HG03432 (cell line): ENCODE measurements around the gene MYBPH.

Experiments used
- ATAC-seq: cut with Tn5 transposase; IDR thresholded peaks from one replicate; pipeline ENCODE4 v1.9.1; 2021; ENCODE audit warnings: mild to moderate bottlenecking, moderate library complexity; ENCODE audit not compliant: unreplicated experiment

Gene MYBPH

GRCh38 chr1:203167026-203167912 lies 8.4 kb downstream of the MYBPH start:
- no peak for ATAC-seq

GRCh38 chr1:203166192-203166940 lies 9.3 kb downstream of the MYBPH start:
- no peak for ATAC-seq

GRCh38 chr1:203165800-203166161 lies 9.8 kb downstream of the MYBPH start:
- no peak for ATAC-seq

DNA sequence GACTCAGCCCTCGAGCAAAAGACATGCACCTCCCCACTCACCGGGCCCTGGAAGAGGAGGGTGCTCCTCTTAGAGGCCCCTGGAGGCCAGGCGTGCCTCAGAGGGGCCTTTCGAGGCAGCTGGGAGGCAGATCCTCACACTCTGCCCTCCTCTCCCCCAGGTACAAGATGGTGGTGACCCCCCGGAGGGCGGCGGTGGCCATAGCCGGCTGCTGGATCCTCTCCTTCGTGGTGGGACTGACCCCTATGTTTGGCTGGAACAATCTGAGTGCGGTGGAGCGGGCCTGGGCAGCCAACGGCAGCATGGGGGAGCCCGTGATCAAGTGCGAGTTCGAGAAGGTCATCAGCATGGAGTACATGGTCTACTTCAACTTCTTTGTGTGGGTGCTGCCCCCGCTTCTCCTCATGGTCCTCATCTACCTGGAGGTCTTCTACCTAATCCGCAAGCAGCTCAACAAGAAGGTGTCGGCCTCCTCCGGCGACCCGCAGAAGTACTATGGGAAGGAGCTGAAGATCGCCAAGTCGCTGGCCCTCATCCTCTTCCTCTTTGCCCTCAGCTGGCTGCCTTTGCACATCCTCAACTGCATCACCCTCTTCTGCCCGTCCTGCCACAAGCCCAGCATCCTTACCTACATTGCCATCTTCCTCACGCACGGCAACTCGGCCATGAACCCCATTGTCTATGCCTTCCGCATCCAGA lies 10.4 kb downstream of the MYBPH start:
- ATAC-seq, result no peak

DNA sequence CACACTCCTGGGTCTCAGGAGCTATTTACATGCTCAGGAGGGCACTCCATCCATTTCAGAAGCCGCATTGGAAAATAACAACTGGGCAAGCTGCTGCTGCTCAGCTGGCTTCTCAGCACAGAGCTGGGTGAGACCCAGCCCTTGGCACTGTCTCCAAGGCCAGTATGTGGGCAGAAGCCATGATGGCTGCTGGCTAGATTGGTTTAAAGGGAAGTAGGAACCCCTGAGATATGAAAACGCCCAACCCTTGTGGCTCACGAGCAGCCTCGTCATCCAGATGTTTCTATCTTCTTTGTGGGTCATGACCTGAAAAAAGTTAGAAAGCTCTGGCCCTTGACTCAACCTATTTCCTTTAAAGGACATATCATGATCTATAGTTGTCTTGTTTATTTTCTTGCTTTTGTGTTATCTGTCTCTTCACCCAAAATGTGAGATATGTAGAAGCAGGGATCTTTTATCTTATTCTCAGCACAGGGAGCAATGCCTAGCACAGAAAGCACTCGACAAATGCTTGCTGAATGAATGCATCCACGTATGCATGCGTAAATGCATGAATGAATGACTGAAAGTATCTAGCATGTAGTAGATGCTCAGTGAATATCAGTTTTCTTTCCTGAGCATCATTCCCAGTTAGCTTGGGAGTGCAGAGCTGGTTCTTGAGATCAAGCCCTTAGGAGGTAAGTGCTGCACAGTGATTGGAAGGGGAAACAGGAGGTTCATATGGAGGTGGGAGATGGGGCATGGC lies 11.6 kb downstream of the MYBPH start:
- ATAC-seq, result no peak

DNA sequence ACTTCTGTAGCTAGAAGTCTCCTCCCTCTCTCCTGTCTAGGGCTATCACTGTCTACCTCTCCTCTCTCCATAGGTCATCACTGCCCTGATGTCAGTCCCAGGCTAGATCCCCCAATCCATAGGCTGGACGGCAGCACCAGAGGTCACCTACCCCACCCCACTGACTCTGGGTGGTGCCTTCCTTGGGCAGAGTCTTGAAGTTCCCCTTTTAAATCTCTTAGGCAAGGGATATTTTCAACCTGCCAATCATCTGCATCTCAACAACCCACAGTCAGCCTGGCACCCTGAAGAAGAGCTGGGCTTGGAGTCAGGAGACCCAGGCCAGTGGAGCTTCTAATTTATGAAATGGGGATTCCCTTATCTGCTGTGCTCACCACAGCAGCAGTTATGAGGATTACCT lies 13.2 kb downstream of the MYBPH start:
- ATAC-seq, result no peak

DNA sequence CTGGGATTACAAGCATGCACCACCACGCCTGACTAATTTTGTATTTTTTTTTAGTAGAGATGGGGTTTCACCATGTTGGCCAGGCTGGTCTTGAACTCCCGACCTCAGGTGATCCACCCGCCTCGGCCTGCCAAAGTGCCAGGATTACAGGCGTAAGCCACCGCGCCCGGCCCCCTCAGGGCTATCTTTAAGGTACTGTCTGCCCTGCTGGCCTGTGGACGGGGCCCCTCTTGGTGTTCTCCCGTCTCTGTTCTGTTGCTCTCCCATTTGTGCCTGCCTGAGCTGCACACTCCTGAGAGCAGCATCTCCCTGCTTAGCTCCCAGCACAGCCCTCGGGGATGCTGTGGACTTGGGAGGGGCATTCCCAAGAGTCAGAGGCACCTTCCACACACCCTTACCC lies 13.9 kb downstream of the MYBPH start:
- ATAC-seq, result no peak

GRCh38 chr1:203161175-203161574 lies 14.5 kb downstream of the MYBPH start:
- ATAC-seq, result no peak

DNA sequence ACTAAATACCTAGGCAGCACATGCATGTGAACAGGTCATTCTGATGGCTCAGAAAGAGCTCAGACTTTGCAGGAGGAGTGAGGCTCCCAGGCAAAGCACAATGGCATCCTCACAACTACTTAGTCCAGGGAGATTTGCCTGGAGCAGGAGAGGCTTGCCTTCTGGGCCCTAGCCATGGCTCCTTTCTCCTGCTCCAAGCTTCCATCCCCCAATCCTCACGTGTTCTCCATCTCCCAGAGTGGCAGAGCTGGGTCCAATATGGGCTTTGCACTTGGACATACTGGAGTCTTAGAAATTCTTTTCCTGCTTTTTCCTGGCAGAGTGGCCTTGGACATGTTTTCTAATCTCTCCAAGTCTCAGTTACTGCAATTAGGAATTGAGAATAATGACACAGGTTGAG lies 15.8 kb downstream of the MYBPH start:
- no peak for ATAC-seq

GRCh38 chr1:203158960-203159665 lies 16.5 kb downstream of the MYBPH start:
- ATAC-seq, result no peak

- no peak for ATAC-seq
These were observed 17.2 kb downstream of the MYBPH start for GRCh38 chr1:203158423-203158822.

DNA sequence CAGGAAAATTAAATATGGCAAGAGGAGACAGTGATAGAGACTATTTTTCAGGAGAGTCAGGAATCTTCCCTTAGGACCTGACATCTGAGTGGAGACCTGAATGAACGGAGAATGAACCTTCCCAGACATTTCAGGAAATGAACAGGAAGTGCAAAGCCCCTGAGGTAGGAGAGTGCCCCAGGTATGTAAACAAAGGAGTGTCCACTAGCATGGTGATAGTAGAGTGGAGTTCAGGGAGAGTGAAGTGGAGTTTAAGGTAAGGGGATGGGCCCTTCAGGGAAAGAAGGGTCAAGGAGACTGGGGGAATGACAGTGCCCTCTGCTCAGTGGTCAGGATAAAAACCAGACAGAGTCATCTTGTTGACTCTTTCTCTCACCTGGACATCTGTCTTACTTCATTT lies 19.3 kb downstream of the MYBPH start:
- no peak for ATAC-seq

GRCh38 chr1:203153989-203154821 lies 21.4 kb downstream of the MYBPH start:
- no peak for ATAC-seq

GRCh38 chr1:203153051-203153988 lies 22.3 kb downstream of the MYBPH start:
- no peak for ATAC-seq

DNA sequence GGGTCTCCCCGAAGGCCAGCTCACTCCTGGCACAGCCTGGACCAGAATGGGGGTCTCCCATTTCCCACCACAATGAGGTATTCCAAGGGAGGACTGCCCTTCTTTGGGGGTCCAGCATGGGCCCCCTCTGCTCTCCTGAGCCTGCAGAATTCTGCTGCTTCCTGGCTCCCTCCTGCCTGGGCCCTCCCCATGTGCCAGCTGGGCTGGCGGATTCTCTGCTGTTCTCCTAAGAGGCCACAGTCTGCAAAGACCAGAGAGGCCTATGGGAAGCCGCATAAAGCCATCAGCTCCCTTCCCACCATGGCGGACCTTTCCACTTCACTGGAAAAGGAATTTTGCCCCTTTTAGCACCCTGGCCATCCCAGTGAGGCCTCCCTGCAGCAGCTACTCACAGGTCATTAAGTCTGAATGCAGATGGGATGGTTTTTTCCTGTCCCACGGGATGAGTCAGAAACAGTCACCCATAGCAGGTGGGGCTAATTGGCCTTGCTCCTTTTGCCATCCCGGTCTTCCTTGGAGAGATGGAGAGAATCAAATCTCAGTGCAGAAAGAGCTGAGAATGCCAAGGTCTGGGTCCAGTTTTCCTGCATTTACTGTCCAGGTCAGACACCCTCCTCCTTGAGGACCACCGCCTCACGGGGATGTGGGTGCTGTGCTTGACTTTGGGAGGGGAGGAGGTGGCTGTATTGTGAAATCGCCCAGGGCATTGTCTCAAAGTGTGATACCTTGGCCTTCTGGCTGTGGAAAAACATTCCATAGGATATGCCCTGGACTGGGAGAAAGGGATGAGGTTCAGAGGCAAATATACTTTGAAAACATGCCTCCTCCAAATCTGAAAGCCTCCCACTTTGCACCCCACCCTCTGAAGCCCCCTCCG lies 23.2 kb downstream of the MYBPH start:
- no peak for ATAC-seq

GRCh38 chr1:203151362-203152157 lies 24.1 kb downstream of the MYBPH start:
- ATAC-seq, result no peak
